ENCODE measurements around the gene PIGQ.

The PIGQ gene

DNA sequence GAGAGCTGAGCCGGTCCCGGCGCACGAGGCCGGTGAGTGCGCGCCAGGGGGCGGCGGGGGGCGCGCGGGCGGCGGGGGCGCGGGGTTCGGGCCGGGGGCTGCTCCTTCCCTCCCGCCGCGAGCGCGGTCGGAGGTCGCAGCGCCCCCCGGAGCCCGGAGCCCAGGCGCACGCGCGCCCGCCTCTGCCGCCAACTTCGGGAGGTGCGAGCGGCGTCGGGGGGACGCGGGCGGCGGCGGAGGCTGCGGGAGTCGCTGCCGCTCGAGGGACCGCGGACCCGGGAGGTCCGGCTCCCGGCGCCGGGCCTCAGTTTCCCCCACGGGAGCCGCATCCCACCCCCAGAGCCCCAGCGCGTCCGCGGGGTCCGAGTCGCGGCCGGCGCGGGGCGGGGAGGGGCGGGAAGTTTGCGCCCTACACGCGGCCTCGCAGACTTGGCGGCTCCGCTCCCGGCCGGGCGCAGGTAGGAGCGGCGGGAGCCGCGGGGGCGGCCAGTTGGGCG, 9.5 kb upstream of the PIGQ start, which contains the start of gene PRR35:
Gene PRR35 (plus strand): TSS at position 191 of the 497 bp plus-strand sequence. CDS start 2,901 bp downstream, outside the sequence.
- Histone ChIP-seq H3K27me3 (ENCODE audit: low read depth, low read length) (no peaks in the 10 kb centered on the region), H3K9ac (ENCODE audit: low read length) (no peak within 1 kb of the TSS), H3K4me2 (ENCODE audit: low read length) (no peak within 1 kb of the TSS)

GRCh38 chr16:560701-561412, 8.9 kb upstream of the PIGQ start:
- H3K9ac ChIP-seq (ENCODE audit: low read length): no peak overlapping the region
- no peaks in the 10 kb centered on the region for H3K79me2 ChIP-seq (ENCODE audit: low read length)
- H3K9me3 ChIP-seq (ENCODE audit: insufficient read depth, low read length): no peaks in the 10 kb centered on the region
- no peak overlapping the region for H3K4me2 ChIP-seq (ENCODE audit: low read length)
- H4K20me1 ChIP-seq (ENCODE audit: insufficient read depth, low read length): no peaks in the 10 kb centered on the region
- H2AFZ ChIP-seq (ENCODE audit: low read depth, low read length): no peak overlapping the region
- H3K4me1 ChIP-seq (ENCODE audit: low read length): peaks cover 2% of the 10 kb centered on the region
- H3K27ac ChIP-seq (ENCODE audit: low read length): no peak overlapping the region
- H3K4me3 ChIP-seq (ENCODE audit: low read length): no peak overlapping the region
- H3K36me3 ChIP-seq (replicated peaks; ENCODE audit: low read depth, low read length): no peaks in the 10 kb centered on the region
- TF ChIP-seq, protein P1, sequence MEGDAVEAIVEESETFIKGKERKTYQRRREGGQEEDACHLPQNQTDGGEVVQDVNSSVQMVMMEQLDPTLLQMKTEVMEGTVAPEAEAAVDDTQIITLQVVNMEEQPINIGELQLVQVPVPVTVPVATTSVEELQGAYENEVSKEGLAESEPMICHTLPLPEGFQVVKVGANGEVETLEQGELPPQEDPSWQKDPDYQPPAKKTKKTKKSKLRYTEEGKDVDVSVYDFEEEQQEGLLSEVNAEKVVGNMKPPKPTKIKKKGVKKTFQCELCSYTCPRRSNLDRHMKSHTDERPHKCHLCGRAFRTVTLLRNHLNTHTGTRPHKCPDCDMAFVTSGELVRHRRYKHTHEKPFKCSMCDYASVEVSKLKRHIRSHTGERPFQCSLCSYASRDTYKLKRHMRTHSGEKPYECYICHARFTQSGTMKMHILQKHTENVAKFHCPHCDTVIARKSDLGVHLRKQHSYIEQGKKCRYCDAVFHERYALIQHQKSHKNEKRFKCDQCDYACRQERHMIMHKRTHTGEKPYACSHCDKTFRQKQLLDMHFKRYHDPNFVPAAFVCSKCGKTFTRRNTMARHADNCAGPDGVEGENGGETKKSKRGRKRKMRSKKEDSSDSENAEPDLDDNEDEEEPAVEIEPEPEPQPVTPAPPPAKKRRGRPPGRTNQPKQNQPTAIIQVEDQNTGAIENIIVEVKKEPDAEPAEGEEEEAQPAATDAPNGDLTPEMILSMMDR (IDR thresholded peaks at IDR 0.05; ENCODE audit: low read depth, low read length): no peak
- no peak for TF ChIP-seq EZH2phosphoT487 (IDR thresholded peaks at IDR 0.05; ENCODE audit: low read depth)
- no peaks in the 10 kb centered on the region for H3K27me3 ChIP-seq (ENCODE audit: low read depth, low read length)

More for the DNA sequence above, 9.5 kb upstream of the PIGQ start, which contains the start of gene PRR35:
- H3K36me3 ChIP-seq (replicated peaks; ENCODE audit: low read depth, low read length): no peaks in the 10 kb centered on the region
- H3K4me1 ChIP-seq (ENCODE audit: low read length): no peaks in the 10 kb centered on the region
- no peak within 1 kb of the TSS for H3K4me3 ChIP-seq (ENCODE audit: low read length)
- no peak within 1 kb of the TSS for H3K27ac ChIP-seq (ENCODE audit: low read length)
- no peak within 1 kb of the TSS for H2AFZ ChIP-seq (ENCODE audit: low read depth, low read length)
- H4K20me1 ChIP-seq (ENCODE audit: insufficient read depth, low read length): no peaks in the 10 kb centered on the region
- no peaks in the 10 kb centered on the region for H3K9me3 ChIP-seq (ENCODE audit: insufficient read depth, low read length)
- H3K79me2 ChIP-seq (ENCODE audit: low read length): no peaks in the 10 kb centered on the region
- TF ChIP-seq, protein P1 (IDR thresholded peaks at IDR 0.05; ENCODE audit: low read depth, low read length): no peak
- no peak for TF ChIP-seq EZH2phosphoT487 (IDR thresholded peaks at IDR 0.05; ENCODE audit: low read depth)

DNA sequence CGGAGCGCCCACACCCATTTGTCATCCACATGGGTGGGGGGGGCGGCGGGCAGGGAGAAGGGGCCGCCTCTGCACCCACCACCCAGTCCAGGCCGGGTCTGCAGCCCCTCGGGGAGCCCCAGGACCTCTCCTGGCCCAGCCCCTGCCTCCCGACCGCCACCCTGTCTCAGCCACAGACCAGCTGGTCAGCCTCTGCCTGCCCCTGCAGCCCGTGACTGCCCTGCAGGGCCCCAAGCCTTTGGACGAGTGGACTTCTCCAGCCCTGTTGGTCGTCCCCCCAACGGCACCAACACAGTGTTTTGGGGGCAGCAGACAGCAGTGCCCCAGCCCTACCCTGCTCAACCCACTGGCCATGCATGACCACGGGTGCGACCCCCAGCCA, 8.4 kb upstream of the PIGQ start:
- TF ChIP-seq EZH2phosphoT487 (IDR thresholded peaks at IDR 0.05; ENCODE audit: low read depth): no peak
- TF ChIP-seq, protein P1 (IDR thresholded peaks at IDR 0.05; ENCODE audit: low read depth, low read length): no peak
- Histone ChIP-seq H3K4me2 (ENCODE audit: low read length) (no peak overlapping the region), H3K9me3 (ENCODE audit: insufficient read depth, low read length) (no peaks in the 10 kb centered on the region), H3K36me3 (replicated peaks; ENCODE audit: low read depth, low read length) (no peaks in the 10 kb centered on the region), H3K4me1 (ENCODE audit: low read length) (peaks cover 8% of the 10 kb centered on the region), H3K4me3 (ENCODE audit: low read length) (no peak overlapping the region), H3K27me3 (ENCODE audit: low read depth, low read length) (no peaks in the 10 kb centered on the region), H3K27ac (ENCODE audit: low read length) (no peak overlapping the region), H3K9ac (ENCODE audit: low read length) (no peak overlapping the region), H2AFZ (ENCODE audit: low read depth, low read length) (no peak overlapping the region), H3K79me2 (ENCODE audit: low read length) (no peaks in the 10 kb centered on the region), H4K20me1 (ENCODE audit: insufficient read depth, low read length) (no peaks in the 10 kb centered on the region)

DNA sequence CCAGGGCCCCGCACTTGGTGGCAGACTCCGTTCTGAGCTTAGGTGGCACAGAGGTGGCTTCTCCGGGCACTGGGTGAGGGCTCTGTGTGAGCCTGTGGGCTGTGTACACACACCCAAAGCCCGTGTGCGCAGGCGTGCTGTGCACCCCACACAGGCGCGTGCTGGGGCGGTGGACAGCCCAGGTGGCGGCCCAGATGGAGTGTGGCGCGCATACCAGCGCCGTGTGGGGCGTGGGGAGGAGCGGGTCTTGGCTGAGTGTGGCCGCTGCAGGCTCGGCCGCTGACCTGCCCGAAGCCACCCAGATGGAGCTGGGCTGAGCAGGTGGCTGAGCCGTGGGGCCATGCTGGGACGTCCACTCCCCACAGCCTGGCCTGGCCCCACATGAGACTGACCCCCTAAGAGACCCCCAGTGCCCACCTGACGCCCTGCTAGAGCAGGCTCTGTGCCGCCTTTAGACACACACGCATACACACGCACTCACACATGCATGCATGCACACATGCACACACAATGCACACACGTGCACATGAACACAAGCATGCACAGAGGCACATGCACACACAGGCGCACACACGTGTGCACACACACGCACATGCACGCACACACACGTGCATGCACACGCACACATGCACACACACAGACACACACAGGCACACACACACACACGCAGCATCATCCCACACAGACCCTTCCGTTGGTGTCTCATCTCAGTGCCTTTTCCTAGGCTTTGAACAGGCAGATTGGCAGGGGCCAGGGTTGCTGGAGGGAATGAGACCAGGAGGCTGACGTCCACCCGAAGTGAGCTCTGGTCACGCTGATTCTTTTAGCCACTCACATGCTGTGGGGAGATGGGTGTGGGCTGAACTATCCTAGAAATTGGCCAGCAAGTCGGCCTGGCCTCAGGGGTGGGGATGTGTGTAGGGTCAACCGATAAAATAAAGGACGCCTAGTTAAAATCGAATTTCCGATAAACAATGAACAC, 7.5 kb upstream of the PIGQ start:
- H3K4me3 ChIP-seq (ENCODE audit: low read length): no peak overlapping the region
- no peak for TF ChIP-seq EZH2phosphoT487 (IDR thresholded peaks at IDR 0.05; ENCODE audit: low read depth)
- TF ChIP-seq, protein P1 (IDR thresholded peaks at IDR 0.05; ENCODE audit: low read depth, low read length): no peak
- no peak overlapping the region for H3K27ac ChIP-seq (ENCODE audit: low read length)
- H3K36me3 ChIP-seq (replicated peaks; ENCODE audit: low read depth, low read length): no peaks in the 10 kb centered on the region
- H3K9ac ChIP-seq (ENCODE audit: low read length): no peak overlapping the region
- H4K20me1 ChIP-seq (ENCODE audit: insufficient read depth, low read length): no peaks in the 10 kb centered on the region
- H3K4me2 ChIP-seq (ENCODE audit: low read length): no peak overlapping the region
- no peak overlapping the region for H2AFZ ChIP-seq (ENCODE audit: low read depth, low read length)
- H3K79me2 ChIP-seq (ENCODE audit: low read length): no peaks in the 10 kb centered on the region
- peaks cover 15% of the 10 kb centered on the region for H3K4me1 ChIP-seq (ENCODE audit: low read length)
- H3K27me3 ChIP-seq (ENCODE audit: low read depth, low read length): no peaks in the 10 kb centered on the region
- H3K9me3 ChIP-seq (ENCODE audit: insufficient read depth, low read length): no peaks in the 10 kb centered on the region
